ENCODE measurements around the gene MIPEP.

Gene MIPEP

DNA sequence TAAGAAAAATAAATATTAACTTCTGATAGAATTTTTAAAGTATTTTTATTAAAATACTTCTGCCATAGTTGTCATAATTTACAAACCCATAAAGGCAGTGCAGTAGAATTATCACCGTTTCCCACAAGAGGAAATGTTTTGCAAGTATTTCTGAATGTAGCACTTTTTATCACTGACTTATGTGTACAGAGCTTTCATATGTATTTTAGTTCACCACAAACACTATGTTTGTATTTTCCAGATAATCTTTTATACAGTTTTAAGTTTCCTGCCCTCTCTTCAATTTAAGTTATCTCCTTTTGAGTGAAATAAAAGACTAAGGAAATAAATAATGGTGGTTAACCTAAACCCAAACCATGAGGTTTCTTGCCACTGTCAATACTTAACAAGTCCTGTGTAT is 24.2 kb downstream of the MIPEP start:
- H3K9me3 ChIP-seq (ENCODE audit: control insufficient read depth in 1 of 2, low read length in 2 of 2), result no peaks in the 10 kb centered on the region
- no peak overlapping the region for H3K4me3 ChIP-seq (ENCODE audit: low read depth in 1 of 2, low read length in 2 of 2)
- H3K27me3 ChIP-seq (ENCODE audit: low read depth, low read length), result no peaks in the 10 kb centered on the region
- H3K36me3 ChIP-seq (ENCODE audit: control insufficient read depth in 1 of 2, insufficient read depth in 2 of 2, low read length in 2 of 2), result peaks cover 0 to 5% of the 10 kb centered on the region in 2 donors
- no peak overlapping the region for H3K27ac ChIP-seq (ENCODE audit: low read length)
- H3K4me1 ChIP-seq (ENCODE audit: control insufficient read depth in 1 of 2, insufficient read depth in 2 of 2, low read length in 2 of 2), result no peaks in the 10 kb centered on the region

DNA sequence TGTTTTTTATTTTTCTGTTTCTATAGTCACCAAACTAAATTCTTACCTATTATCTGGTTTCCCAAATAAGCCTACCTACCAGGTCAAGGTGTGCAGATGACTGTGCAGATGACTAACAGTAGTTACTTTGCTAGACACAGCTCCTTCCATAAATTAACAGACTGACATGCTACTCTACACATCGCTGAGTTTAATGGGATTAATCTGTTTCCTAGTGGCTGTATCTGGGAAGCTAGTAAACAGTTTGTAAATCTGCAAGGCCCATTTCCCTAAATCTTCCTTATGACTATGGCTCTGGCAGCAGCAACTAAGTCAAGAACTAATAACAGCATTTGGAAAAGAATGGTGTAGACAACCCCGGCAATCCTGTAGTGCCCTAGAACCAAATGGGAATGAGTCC is 27.9 kb downstream of the MIPEP start:
- Histone ChIP-seq H3K4me3 (ENCODE audit: low read depth in 1 of 2, low read length in 2 of 2) (no peak overlapping the region), H3K36me3 (ENCODE audit: control insufficient read depth in 1 of 2, insufficient read depth in 2 of 2, low read length in 2 of 2) (peaks cover 5 to 10% of the 10 kb centered on the region in 2 donors), H3K9me3 (ENCODE audit: control insufficient read depth in 1 of 2, low read length in 2 of 2) (no peaks in the 10 kb centered on the region), H3K4me1 (ENCODE audit: control insufficient read depth in 1 of 2, insufficient read depth in 2 of 2, low read length in 2 of 2) (no peaks in the 10 kb centered on the region), H3K27me3 (ENCODE audit: low read depth, low read length) (no peaks in the 10 kb centered on the region), H3K27ac (ENCODE audit: low read length) (no peak overlapping the region)

DNA sequence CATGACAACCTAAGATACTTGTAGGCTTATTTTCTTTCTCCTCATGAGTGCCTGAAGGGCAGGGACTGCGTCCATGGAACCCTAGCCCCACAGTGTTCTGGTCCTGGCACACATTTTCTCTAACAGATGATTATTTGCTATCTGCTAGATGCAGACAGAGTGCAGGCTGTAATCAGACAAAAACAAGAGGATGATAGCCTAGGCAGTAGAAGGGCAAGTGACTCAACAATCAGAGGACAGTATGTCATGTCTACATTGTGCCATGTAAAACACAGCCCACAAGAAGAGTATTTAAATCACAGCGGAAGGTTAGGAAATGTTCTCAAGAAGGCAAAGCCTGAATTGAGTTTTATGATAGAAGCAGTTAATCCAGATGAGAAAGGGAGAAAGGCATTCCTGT is 29.3 kb downstream of the MIPEP start:
- Histone ChIP-seq H3K9me3 (ENCODE audit: control insufficient read depth in 1 of 2, low read length in 2 of 2) (no peaks in the 10 kb centered on the region), H3K4me1 (ENCODE audit: control insufficient read depth in 1 of 2, insufficient read depth in 2 of 2, low read length in 2 of 2) (no peaks in the 10 kb centered on the region), H3K4me3 (ENCODE audit: low read depth in 1 of 2, low read length in 2 of 2) (no peak overlapping the region), H3K27ac (ENCODE audit: low read length) (no peak overlapping the region), H3K27me3 (ENCODE audit: low read depth, low read length) (no peaks in the 10 kb centered on the region), H3K36me3 (ENCODE audit: control insufficient read depth in 1 of 2, insufficient read depth in 2 of 2, low read length in 2 of 2) (peaks cover 5 to 16% of the 10 kb centered on the region in 2 donors)

DNA sequence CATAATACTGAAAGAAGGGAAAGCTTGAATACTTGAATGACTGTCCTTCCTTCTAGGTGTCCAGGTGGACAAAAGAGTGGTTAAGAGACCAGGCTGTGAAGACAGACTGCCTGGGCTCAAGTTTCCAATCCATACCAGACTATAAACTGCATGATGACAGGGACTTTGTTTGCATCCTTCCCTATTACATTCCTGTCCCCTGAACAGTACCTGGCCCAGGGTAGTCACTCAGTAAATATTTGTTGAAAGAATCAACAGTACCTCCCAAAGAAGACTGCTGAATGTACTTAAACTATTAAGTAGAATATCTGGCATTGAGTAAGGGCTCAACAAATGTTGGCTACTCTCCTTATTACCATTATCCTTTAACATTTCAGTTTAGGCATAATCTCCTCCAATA is 29.7 kb downstream of the MIPEP start:
- no peaks in the 10 kb centered on the region for H3K27me3 ChIP-seq (ENCODE audit: low read depth, low read length)
- no peak overlapping the region for H3K4me3 ChIP-seq (ENCODE audit: low read depth in 1 of 2, low read length in 2 of 2)
- no peak overlapping the region for H3K27ac ChIP-seq (ENCODE audit: low read length)
- H3K36me3 ChIP-seq (ENCODE audit: control insufficient read depth in 1 of 2, insufficient read depth in 2 of 2, low read length in 2 of 2), result peaks cover 5 to 16% of the 10 kb centered on the region in 2 donors
- no peaks in the 10 kb centered on the region for H3K9me3 ChIP-seq (ENCODE audit: control insufficient read depth in 1 of 2, low read length in 2 of 2)
- no peaks in the 10 kb centered on the region for H3K4me1 ChIP-seq (ENCODE audit: control insufficient read depth in 1 of 2, insufficient read depth in 2 of 2, low read length in 2 of 2)

DNA sequence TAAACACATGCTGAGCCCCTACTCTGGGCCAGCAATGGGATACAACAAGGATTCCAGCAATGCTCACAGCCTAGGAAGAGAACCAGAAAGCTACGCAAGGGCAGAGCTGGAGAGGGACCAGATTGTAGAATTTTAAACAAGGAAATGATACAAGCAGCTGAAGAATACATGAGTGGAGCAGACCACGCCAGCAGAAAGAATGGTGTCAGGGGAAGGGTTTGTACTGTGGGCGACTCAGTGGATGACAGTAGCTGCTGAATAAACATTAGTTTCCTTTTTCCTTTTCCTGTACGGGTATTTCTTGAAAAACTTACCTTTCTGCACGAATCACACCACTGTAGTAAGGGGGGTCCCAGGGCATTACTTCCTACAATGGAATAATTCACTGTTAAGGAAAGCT is 30.7 kb downstream of the MIPEP start:
- Histone ChIP-seq H3K27me3 (ENCODE audit: low read depth, low read length) (no peaks in the 10 kb centered on the region), H3K4me1 (ENCODE audit: control insufficient read depth in 1 of 2, insufficient read depth in 2 of 2, low read length in 2 of 2) (no peaks in the 10 kb centered on the region), H3K4me3 (ENCODE audit: low read depth in 1 of 2, low read length in 2 of 2) (no peak overlapping the region), H3K9me3 (ENCODE audit: control insufficient read depth in 1 of 2, low read length in 2 of 2) (no peaks in the 10 kb centered on the region), H3K27ac (ENCODE audit: low read length) (no peak overlapping the region), H3K36me3 (ENCODE audit: control insufficient read depth in 1 of 2, insufficient read depth in 2 of 2, low read length in 2 of 2) (peaks cover 5 to 16% of the 10 kb centered on the region in 2 donors)

DNA sequence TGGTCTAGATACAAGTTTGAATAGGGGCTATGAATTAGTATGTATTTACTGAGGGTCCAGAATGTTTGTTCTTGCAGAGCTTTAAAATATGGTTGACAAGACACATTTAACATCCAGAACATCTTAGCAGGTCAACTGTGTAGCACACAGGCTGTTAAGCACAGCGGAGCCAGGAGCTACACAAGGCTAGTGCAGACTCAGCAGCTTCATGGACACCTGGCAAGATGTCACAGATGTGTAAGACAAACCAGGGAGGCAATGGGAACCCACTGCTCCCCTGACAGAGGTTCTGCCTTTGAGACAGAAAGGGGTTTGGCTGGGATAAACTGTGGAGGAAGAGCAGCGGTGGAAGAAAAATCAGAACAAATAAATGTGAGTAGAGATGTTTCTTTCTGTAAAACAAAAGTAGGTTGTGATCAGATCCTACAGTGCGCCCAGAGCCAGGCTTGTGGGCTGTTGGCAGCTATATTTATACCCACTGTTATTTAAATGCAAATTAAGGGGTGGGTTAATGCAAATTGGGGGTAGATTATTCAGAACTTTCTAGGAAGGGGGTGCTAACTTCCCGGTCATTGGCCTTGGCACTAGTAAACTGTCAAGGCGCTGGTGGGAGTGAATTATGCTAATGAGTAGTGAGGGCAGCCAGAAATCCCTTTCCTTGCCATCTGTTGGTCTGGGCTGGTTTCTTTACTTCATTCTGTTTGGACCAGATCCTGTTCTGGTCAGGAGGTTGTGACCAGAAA is 33.0 kb downstream of the MIPEP start:
- no peaks in the 10 kb centered on the region for H3K9me3 ChIP-seq (ENCODE audit: control insufficient read depth in 1 of 2, low read length in 2 of 2)
- no peak overlapping the region for H3K27ac ChIP-seq (ENCODE audit: low read length)
- peaks cover 0 to 16% of the 10 kb centered on the region in 2 donors for H3K36me3 ChIP-seq (ENCODE audit: control insufficient read depth in 1 of 2, insufficient read depth in 2 of 2, low read length in 2 of 2)
- no peak overlapping the region for H3K4me3 ChIP-seq (ENCODE audit: low read depth in 1 of 2, low read length in 2 of 2)
- H3K27me3 ChIP-seq (ENCODE audit: low read depth, low read length), result no peaks in the 10 kb centered on the region
- no peaks in the 10 kb centered on the region for H3K4me1 ChIP-seq (ENCODE audit: control insufficient read depth in 1 of 2, insufficient read depth in 2 of 2, low read length in 2 of 2)

DNA sequence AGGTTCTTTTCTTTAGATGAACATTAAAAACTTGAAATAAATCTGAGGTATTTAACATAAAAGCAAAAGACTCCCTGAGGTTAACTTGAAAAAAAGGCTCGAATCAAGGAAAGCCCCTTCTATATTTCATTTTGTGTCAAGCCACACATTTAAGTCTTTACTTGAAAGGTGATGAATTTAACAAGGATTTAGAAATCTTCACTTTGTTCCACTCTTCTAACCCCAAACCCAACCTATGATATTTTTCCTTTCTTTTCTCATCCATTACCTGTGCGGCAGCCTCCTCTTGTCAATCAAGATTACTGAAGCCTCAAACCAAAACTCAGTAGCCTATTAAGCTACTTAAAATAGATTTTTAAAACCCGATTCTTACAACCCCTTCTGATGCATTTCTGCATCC is 33.8 kb downstream of the MIPEP start:
- no peak overlapping the region for H3K27ac ChIP-seq (ENCODE audit: low read length)
- H3K9me3 ChIP-seq (ENCODE audit: control insufficient read depth in 1 of 2, low read length in 2 of 2), result no peaks in the 10 kb centered on the region
- H3K27me3 ChIP-seq (ENCODE audit: low read depth, low read length), result no peaks in the 10 kb centered on the region
- H3K4me1 ChIP-seq (ENCODE audit: control insufficient read depth in 1 of 2, insufficient read depth in 2 of 2, low read length in 2 of 2), result no peaks in the 10 kb centered on the region
- peaks cover 0 to 16% of the 10 kb centered on the region in 2 donors for H3K36me3 ChIP-seq (ENCODE audit: control insufficient read depth in 1 of 2, insufficient read depth in 2 of 2, low read length in 2 of 2)
- no peak overlapping the region for H3K4me3 ChIP-seq (ENCODE audit: low read depth in 1 of 2, low read length in 2 of 2)

DNA sequence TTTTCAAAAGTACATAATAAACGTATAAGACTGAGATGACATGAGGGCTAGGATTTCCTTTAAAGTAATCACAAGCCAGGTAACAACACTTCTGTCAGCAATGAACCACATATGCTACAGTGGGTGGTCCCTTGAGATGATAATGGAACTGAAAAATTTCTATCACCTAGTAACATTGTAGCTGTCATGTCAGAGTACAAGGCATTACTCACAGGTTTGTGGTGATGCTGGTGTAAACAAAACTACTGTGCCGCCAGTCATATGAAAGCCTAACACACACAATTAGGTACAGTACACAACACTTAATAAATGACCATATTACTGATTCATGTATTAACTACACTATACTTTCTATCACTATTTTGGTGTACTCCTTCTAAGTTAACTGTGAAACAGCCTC is 36.8 kb downstream of the MIPEP start:
- H3K36me3 ChIP-seq (ENCODE audit: control insufficient read depth in 1 of 2, insufficient read depth in 2 of 2, low read length in 2 of 2), result peaks cover 0 to 9% of the 10 kb centered on the region in 2 donors
- no peaks in the 10 kb centered on the region for H3K27me3 ChIP-seq (ENCODE audit: low read depth, low read length)
- no peak overlapping the region for H3K27ac ChIP-seq (ENCODE audit: low read length)
- H3K4me1 ChIP-seq (ENCODE audit: control insufficient read depth in 1 of 2, insufficient read depth in 2 of 2, low read length in 2 of 2), result peaks cover 0 to 4% of the 10 kb centered on the region in 2 donors
- H3K9me3 ChIP-seq (ENCODE audit: control insufficient read depth in 1 of 2, low read length in 2 of 2), result no peaks in the 10 kb centered on the region
- no peak overlapping the region for H3K4me3 ChIP-seq (ENCODE audit: low read depth in 1 of 2, low read length in 2 of 2)

DNA sequence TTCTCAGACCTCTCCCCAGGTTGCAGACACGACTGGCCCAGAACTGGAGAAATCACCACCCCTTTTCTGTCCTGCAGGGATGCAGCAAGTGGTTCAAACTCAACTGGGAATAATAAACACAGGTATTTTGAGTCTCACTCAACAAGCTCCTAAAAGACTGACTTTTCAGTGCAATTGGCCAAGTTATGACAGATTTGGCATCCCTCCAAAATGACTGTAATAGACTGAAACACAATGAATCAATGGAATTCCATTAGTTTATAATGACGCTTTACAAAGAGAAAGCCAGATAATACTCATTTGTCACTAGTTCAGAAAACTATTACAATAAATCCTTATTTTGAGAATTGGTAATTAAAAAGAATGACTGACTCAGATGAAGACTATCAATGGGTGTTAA is 38.1 kb downstream of the MIPEP start:
- Histone ChIP-seq H3K4me1 (ENCODE audit: control insufficient read depth in 1 of 2, insufficient read depth in 2 of 2, low read length in 2 of 2) (peaks cover 0 to 4% of the 10 kb centered on the region in 2 donors), H3K27me3 (ENCODE audit: low read depth, low read length) (no peaks in the 10 kb centered on the region), H3K4me3 (ENCODE audit: low read depth in 1 of 2, low read length in 2 of 2) (no peak overlapping the region), H3K36me3 (ENCODE audit: control insufficient read depth in 1 of 2, insufficient read depth in 2 of 2, low read length in 2 of 2) (peaks cover 0 to 4% of the 10 kb centered on the region in 2 donors), H3K9me3 (ENCODE audit: control insufficient read depth in 1 of 2, low read length in 2 of 2) (no peaks in the 10 kb centered on the region), H3K27ac (ENCODE audit: low read length) (no peak overlapping the region)

DNA sequence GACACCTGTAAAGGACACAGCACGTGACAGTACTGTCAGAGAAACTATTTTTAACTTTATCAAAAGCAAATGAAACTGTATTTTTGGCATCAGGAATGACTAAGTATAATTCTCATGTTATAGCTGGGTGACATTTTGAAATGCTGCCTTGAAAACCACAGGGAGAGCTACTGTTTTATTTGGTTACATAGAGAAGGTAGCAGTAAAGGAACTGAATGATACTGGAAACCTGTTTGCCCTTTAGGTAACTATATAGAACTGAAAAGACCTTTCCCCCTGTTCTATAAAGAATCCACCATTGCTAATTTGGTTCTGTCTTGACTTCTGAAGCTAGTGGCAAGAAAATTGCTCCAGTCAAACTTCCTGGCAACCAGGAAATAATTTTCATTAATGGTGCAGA is 39.1 kb downstream of the MIPEP start:
- Histone ChIP-seq H3K4me3 (ENCODE audit: low read depth in 1 of 2, low read length in 2 of 2) (no peak overlapping the region), H3K36me3 (ENCODE audit: control insufficient read depth in 1 of 2, insufficient read depth in 2 of 2, low read length in 2 of 2) (no peaks in the 10 kb centered on the region), H3K9me3 (ENCODE audit: control insufficient read depth in 1 of 2, low read length in 2 of 2) (no peaks in the 10 kb centered on the region), H3K27ac (ENCODE audit: low read length) (no peak overlapping the region), H3K4me1 (ENCODE audit: control insufficient read depth in 1 of 2, insufficient read depth in 2 of 2, low read length in 2 of 2) (peaks cover 0 to 4% of the 10 kb centered on the region in 2 donors), H3K27me3 (ENCODE audit: low read depth, low read length) (no peaks in the 10 kb centered on the region)

DNA sequence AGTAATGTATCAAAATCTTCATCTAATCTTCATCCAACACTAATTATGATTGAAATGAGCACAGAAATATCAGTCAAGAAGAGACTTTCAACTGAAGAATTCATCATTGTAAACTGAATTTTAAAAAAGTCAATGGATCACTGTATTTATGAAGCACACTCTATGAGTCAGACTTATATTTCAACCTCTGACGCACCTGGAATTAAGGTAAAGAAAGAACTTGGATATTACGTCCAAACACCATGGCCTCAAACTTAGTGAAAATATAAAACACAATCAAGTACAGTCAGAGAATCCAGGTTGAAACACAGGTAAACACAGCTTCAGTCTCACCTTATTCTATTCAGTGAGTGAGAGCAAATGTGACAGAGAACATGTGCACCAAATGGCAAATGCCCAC is 39.5 kb downstream of the MIPEP start:
- no peaks in the 10 kb centered on the region for H3K27me3 ChIP-seq (ENCODE audit: low read depth, low read length)
- H3K9me3 ChIP-seq (ENCODE audit: control insufficient read depth in 1 of 2, low read length in 2 of 2), result no peaks in the 10 kb centered on the region
- no peak overlapping the region for H3K4me3 ChIP-seq (ENCODE audit: low read depth in 1 of 2, low read length in 2 of 2)
- no peak overlapping the region for H3K27ac ChIP-seq (ENCODE audit: low read length)
- no peaks in the 10 kb centered on the region for H3K36me3 ChIP-seq (ENCODE audit: control insufficient read depth in 1 of 2, insufficient read depth in 2 of 2, low read length in 2 of 2)
- H3K4me1 ChIP-seq (ENCODE audit: control insufficient read depth in 1 of 2, insufficient read depth in 2 of 2, low read length in 2 of 2), result peaks cover 0 to 4% of the 10 kb centered on the region in 2 donors

DNA sequence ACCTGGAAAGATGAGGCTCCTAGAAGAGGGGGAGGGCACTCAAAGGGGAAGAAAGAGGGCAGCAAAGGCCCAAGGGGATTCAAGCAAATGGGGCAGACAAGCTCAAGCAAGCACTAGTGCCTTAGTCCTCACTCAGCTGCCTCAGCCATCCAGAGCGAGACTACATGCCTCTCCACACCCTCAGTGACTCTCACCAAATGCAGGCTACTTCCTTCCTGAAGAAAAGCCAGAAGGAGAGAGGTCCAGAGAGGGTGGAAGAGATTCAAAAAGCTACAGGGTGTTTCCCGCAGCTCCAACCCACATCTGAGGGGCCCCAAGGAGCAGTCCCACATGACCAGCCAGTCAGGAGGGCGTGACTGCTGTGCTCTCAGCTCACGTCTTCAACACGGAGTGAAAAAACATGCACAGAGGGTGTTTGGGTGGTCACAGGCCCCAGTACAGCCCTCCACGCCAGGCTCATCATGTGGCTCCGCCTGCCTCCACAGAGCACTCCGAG is 40.5 kb downstream of the MIPEP start:
- no peak overlapping the region for H3K4me3 ChIP-seq (ENCODE audit: low read depth in 1 of 2, low read length in 2 of 2)
- H3K4me1 ChIP-seq (ENCODE audit: control insufficient read depth in 1 of 2, insufficient read depth in 2 of 2, low read length in 2 of 2), result peaks cover 0 to 4% of the 10 kb centered on the region in 2 donors
- no peaks in the 10 kb centered on the region for H3K27me3 ChIP-seq (ENCODE audit: low read depth, low read length)
- H3K9me3 ChIP-seq (ENCODE audit: control insufficient read depth in 1 of 2, low read length in 2 of 2), result no peaks in the 10 kb centered on the region
- no peaks in the 10 kb centered on the region for H3K36me3 ChIP-seq (ENCODE audit: control insufficient read depth in 1 of 2, insufficient read depth in 2 of 2, low read length in 2 of 2)
- H3K27ac ChIP-seq (ENCODE audit: low read length), result no peak overlapping the region

Measured in muscle layer of duodenum (tissue), 2 donors.